H1 (cell line): ENCODE results near the gene WDFY4. TPM values are rescaled to one million over a fixed set of nuclear protein-coding genes. Genes with fewer than 3 reads are reported as not detected.

ENCODE experiments used
- CTCF ChIA-PET: fragments of 300-600 bp; sonication (Branson Sonifier 250); formaldehyde crosslinking; loops from one replicate; lab custom pipeline; 2021; ENCODE audit not compliant: partially characterized antibody; lab: Charles Lee
- POLR2A ChIA-PET: fragments of 300-600 bp; sonication (Branson Sonifier 250); formaldehyde crosslinking; loops from one replicate; lab custom pipeline; 2021; ENCODE audit warnings: inconsistent platforms; ENCODE audit not compliant: partially characterized antibody; lab: Charles Lee
- DNase-seq, 2 experiments: peaks; one replicate each; pipeline versions ENCODE4 v3.0.0 to v3.0.0-alpha.2; 2010 to 2022; ENCODE audit warnings: low spot score in 2 of 2, low read depth in 1 of 2, mixed read lengths in 1 of 2
- FAIRE-seq: peaks from 2 replicates; lab custom pipeline; 2011; peaks lifted over from hg19 to GRCh38; lab: Jason Lieb, UNC
- H2AFZ ChIP-seq: 2 replicates; pipeline ENCODE4 v1.8.1; 2012; ENCODE audit warnings: low read length, inconsistent platforms
- H2AK5ac ChIP-seq: 2 replicates; pipeline ENCODE4 v1.6.1; 2013; ENCODE audit warnings: low read depth, low read length
- H2BK120ac ChIP-seq: replicated peaks from 2 replicates; pipeline ENCODE3; 2013; ENCODE audit warnings: low read depth, low read length, inconsistent platforms
- H2BK12ac ChIP-seq: 2 replicates; pipeline ENCODE4 v1.6.1; 2013; ENCODE audit warnings: low read depth, low read length
- H2BK15ac ChIP-seq: 2 replicates; pipeline ENCODE4 v1.6.1; 2013; ENCODE audit warnings: low read length
- H2BK20ac ChIP-seq: 2 replicates; pipeline ENCODE4 v1.6.1; 2013; ENCODE audit warnings: low read length
- H2BK5ac ChIP-seq: 2 replicates; pipeline ENCODE4 v1.6.1; 2013; ENCODE audit warnings: low read depth, low read length
- H3K14ac ChIP-seq: 2 replicates; pipeline ENCODE4 v1.6.1; 2013; ENCODE audit warnings: inconsistent platforms; ENCODE audit not compliant: insufficient read length
- H3K18ac ChIP-seq: 2 replicates; pipeline ENCODE4 v1.6.1; 2013; ENCODE audit warnings: low read length; ENCODE audit errors: extremely low read depth
- H3K23ac ChIP-seq: 2 replicates; pipeline ENCODE4 v1.6.1; 2013; ENCODE audit warnings: inconsistent platforms; ENCODE audit not compliant: insufficient read length
- H3K23me2 ChIP-seq: 2 replicates; pipeline ENCODE4 v1.6.1; 2013; ENCODE audit warnings: low read depth, low read length
- H3K27ac ChIP-seq: 2 replicates; pipeline ENCODE4 v1.6.1; 2011; ENCODE audit warnings: low read depth, low read length, inconsistent platforms
- H3K27me3 ChIP-seq, 4 experiments: replicated peaks in 1 of 4; 1 replicate in 1 of 4; 2 replicates in 3 of 4; pipeline versions ENCODE4 v1.6.1 to v1.8.1; 2011 to 2013; ENCODE audit warnings: low read length in 3 of 4, mild to moderate bottlenecking in 3 of 4, inconsistent platforms in 2 of 4, mixed read lengths in 2 of 4, moderate library complexity in 1 of 4; ENCODE audit not compliant: control insufficient read depth in 3 of 4, insufficient read depth in 3 of 4; ENCODE audit errors: extremely low read depth in 1 of 4
- H3K36me3 ChIP-seq, 4 experiments: 2 replicates each; pipeline versions ENCODE4 v1.6.1 to v1.8.1; 2011 to 2013; ENCODE audit warnings: mild to moderate bottlenecking in 4 of 4, low read length in 3 of 4, moderate library complexity in 2 of 4, control low read depth in 1 of 4, inconsistent platforms in 1 of 4; ENCODE audit not compliant: insufficient read depth in 4 of 4, control insufficient read depth in 2 of 4
- H3K4ac ChIP-seq: replicated peaks from 2 replicates; pipeline ENCODE3; 2013; ENCODE audit warnings: low read length, low read depth, mixed read lengths, inconsistent platforms; ENCODE audit not compliant: insufficient read length
- H3K4me1 ChIP-seq, 4 experiments: replicated peaks in 1 of 4; 1 replicate in 1 of 4; 2 replicates in 3 of 4; pipeline versions ENCODE4 v1.6.1 to v1.8.1; 2011 to 2013; ENCODE audit warnings: low read length in 3 of 4, inconsistent platforms in 2 of 4, mixed read lengths in 1 of 4; ENCODE audit not compliant: insufficient read depth in 4 of 4, control insufficient read depth in 3 of 4
- H3K4me2 ChIP-seq, 2 experiments: 2 replicates each; pipeline versions ENCODE4 v1.6.1 to v1.8.1; 2011 to 2013; ENCODE audit warnings: low read depth in 2 of 2, low read length in 2 of 2, control low read depth in 1 of 2, inconsistent platforms in 1 of 2, mild to moderate bottlenecking in 1 of 2; ENCODE audit not compliant: insufficient read depth in 1 of 2
- H3K4me3 ChIP-seq, 4 experiments: fragments of 200-600, 300-600 bp in 1 of 4; sonication (generic), shearing (Covaris generic), sonication (Bioruptor Twin) in 1 of 4; 2 replicates each; pipeline versions ENCODE4 v1.5.1 to v1.8.1; 2011 to 2016; ENCODE audit warnings: low read length in 4 of 4, low read depth in 3 of 4, control low read depth in 2 of 4, inconsistent platforms in 2 of 4, mild to moderate bottlenecking in 2 of 4, mixed read lengths in 1 of 4, moderate library complexity in 1 of 4; ENCODE audit not compliant: insufficient read depth in 2 of 4; ENCODE audit errors: extremely low read depth in 1 of 4
- H3K56ac ChIP-seq: replicated peaks from 2 replicates; pipeline ENCODE3; 2013; ENCODE audit warnings: low read depth, mild to moderate bottlenecking, mixed read lengths, low read length, inconsistent platforms; ENCODE audit not compliant: insufficient read length
- H3K79me1 ChIP-seq: 2 replicates; pipeline ENCODE4 v1.6.1; 2013; ENCODE audit warnings: low read depth, low read length, control low read depth
- H3K79me2 ChIP-seq, 2 experiments: 2 replicates each; pipeline versions ENCODE4 v1.6.1 to v1.8.1; 2012 to 2013; ENCODE audit warnings: low read length in 2 of 2, mild to moderate bottlenecking in 2 of 2, inconsistent platforms in 1 of 2; ENCODE audit not compliant: insufficient read depth in 2 of 2, control insufficient read depth in 1 of 2
- H3K9ac ChIP-seq, 4 experiments: replicated peaks in 1 of 4; 1 replicate in 1 of 4; 2 replicates in 3 of 4; pipeline versions ENCODE4 v1.6.1 to v1.8.1; 2011 to 2013; ENCODE audit warnings: low read depth in 3 of 4, low read length in 3 of 4, control low read depth in 2 of 4, mild to moderate bottlenecking in 2 of 4, moderate library complexity in 2 of 4, inconsistent platforms in 1 of 4; ENCODE audit errors: extremely low read depth in 1 of 4
- H3K9me3 ChIP-seq, 2 experiments: 2 replicates each; pipeline versions ENCODE4 v1.6.1 to v1.8.1; 2012 to 2013; ENCODE audit warnings: mild to moderate bottlenecking in 2 of 2, moderate library complexity in 2 of 2, control low read depth in 1 of 2, inconsistent platforms in 1 of 2, low read depth in 1 of 2, low read length in 1 of 2, mixed read lengths in 1 of 2; ENCODE audit not compliant: insufficient read depth in 2 of 2
- H4K20me1 ChIP-seq, 2 experiments: replicated peaks in 1 of 2; 2 replicates each; pipeline versions ENCODE3 to v1.8.1; 2011 to 2013; ENCODE audit warnings: inconsistent platforms in 2 of 2, low read length in 2 of 2, mild to moderate bottlenecking in 1 of 2; ENCODE audit not compliant: insufficient read depth in 2 of 2, control insufficient read depth in 1 of 2
- H4K5ac ChIP-seq: 2 replicates; pipeline ENCODE4 v1.6.1; 2013; ENCODE audit warnings: low read length, low read depth, mixed read lengths, inconsistent platforms; ENCODE audit not compliant: insufficient read length
- H4K8ac ChIP-seq: 2 replicates; pipeline ENCODE4 v1.8.0; 2013; ENCODE audit warnings: mild to moderate bottlenecking, moderate library complexity, low read length, inconsistent platforms; ENCODE audit not compliant: insufficient read depth; ENCODE audit errors: extremely low read depth
- H4K91ac ChIP-seq: replicated peaks from 2 replicates; pipeline ENCODE3; 2013; ENCODE audit warnings: low read length, mixed read lengths, inconsistent platforms; ENCODE audit not compliant: insufficient read length
- BRCA1 ChIP-seq: IDR thresholded peaks from 2 replicates; pipeline ENCODE4 v1.6.1; 2012; ENCODE audit warnings: low read depth, low read length, improper control_type of control experiment
- CHD2 ChIP-seq: IDR thresholded peaks from 2 replicates; pipeline ENCODE4 v1.6.1; 2012; ENCODE audit warnings: low read length, improper control_type of control experiment
- CTBP2 ChIP-seq: IDR thresholded peaks from 2 replicates; pipeline ENCODE4 v1.7.0; 2011; ENCODE audit warnings: borderline replicate concordance, mild to moderate bottlenecking, moderate library complexity, mixed read lengths, low read length; ENCODE audit not compliant: insufficient read depth, insufficient read length
- EZH2 ChIP-seq: fragments of 200-600 bp; sonication (generic); IDR thresholded peaks from 2 replicates; pipeline ENCODE4 v1.7.1; 2012; ENCODE audit warnings: low read depth, mild to moderate bottlenecking, moderate library complexity, low read length, inconsistent platforms; ENCODE audit not compliant: severe bottlenecking
- GABPA ChIP-seq: IDR thresholded peaks from 2 replicates; pipeline ENCODE4 v1.6.1; 2011; ENCODE audit warnings: mild to moderate bottlenecking, low read length, moderate library complexity, borderline replicate concordance; ENCODE audit not compliant: insufficient read depth
- JUN ChIP-seq: IDR thresholded peaks from 2 replicates; pipeline ENCODE4 v1.6.1; 2011; ENCODE audit warnings: low read depth, mild to moderate bottlenecking, improper control_type of control experiment, low read length
- JUND ChIP-seq: IDR thresholded peaks from 2 replicates; pipeline ENCODE4 v1.6.1; 2011; ENCODE audit warnings: mild to moderate bottlenecking, improper control_type of control experiment, low read length
- KDM4A ChIP-seq: IDR thresholded peaks from one replicate; pipeline ENCODE4 v1.7.1; 2012; ENCODE audit warnings: low read depth, mild to moderate bottlenecking, moderate library complexity, low read length, inconsistent platforms; ENCODE audit not compliant: severe bottlenecking
- MAFK ChIP-seq: IDR thresholded peaks from 2 replicates; pipeline ENCODE4 v1.6.1; 2012; ENCODE audit warnings: low read depth, mild to moderate bottlenecking, improper control_type of control experiment, low read length
- POLR2AphosphoS5 ChIP-seq: IDR thresholded peaks from 2 replicates; pipeline ENCODE4 v1.6.1; 2011; ENCODE audit warnings: low read depth, low read length
- RAD21 ChIP-seq, 2 experiments: IDR thresholded peaks in 1 of 2; conservative IDR thresholded peaks in 1 of 2; 2 replicates each; pipeline ENCODE4 v1.6.1; 2011; ENCODE audit warnings: low read depth in 2 of 2, low read length in 2 of 2, improper control_type of control experiment in 1 of 2, inconsistent platforms in 1 of 2, mild to moderate bottlenecking in 1 of 2, moderate library complexity in 1 of 2
- RBBP5 ChIP-seq: IDR thresholded peaks from 2 replicates; pipeline ENCODE4 v1.7.1; 2012; ENCODE audit warnings: low read depth, mild to moderate bottlenecking, inconsistent platforms, low read length, moderate library complexity, borderline replicate concordance
- RXRA ChIP-seq: IDR thresholded peaks from 2 replicates; pipeline ENCODE4 v1.6.1; 2011; ENCODE audit warnings: low read depth, mild to moderate bottlenecking, low read length, moderate library complexity; ENCODE audit not compliant: insufficient read depth
- SAP30 ChIP-seq: fragments of 300-600 bp; sonication (generic); IDR thresholded peaks from 2 replicates; pipeline ENCODE4 v1.7.1; 2012; ENCODE audit warnings: low read length, moderate library complexity, mild to moderate bottlenecking, inconsistent platforms; ENCODE audit not compliant: insufficient read depth, insufficient replicate concordance
- WGBS, 2 experiments: shearing (Covaris generic) in 1 of 2; methylation state at CpG; one replicate each; pipeline versions ENCODE4 v1.1.6 to v1.1.7; 2013 to 2015; ENCODE audit warnings: low lambda C conversion rate in 2 of 2, mixed read lengths in 2 of 2, inconsistent platforms in 1 of 2, low coverage in 1 of 2, missing lambda C conversion rate in 1 of 2; ENCODE audit not compliant: insufficient replicate concordance in 2 of 2, insufficient coverage in 1 of 2, insufficient read length in 1 of 2; ENCODE audit errors: extremely low coverage in 1 of 2, missing lambda C conversion rate in 1 of 2; 5-methylcytosine and 5-hydroxymethylcytosine counted together
- polyA plus RNA-seq, 7 experiments: library from polyadenylated mRNA; depleted of rRNA in 3 of 7; stranded (reverse) in 5 of 7; unstranded in 2 of 7; fragments of >200 nt in 5 of 7; fragments of 200-250 nt in 2 of 7; gene quantifications; 1 replicate in 5 of 7; 2 replicates in 1 of 7; 4 replicates in 1 of 7; pipeline versions ENCODE4 v1.2.1 to v1.2.3, GENCODE V29; 2011 to 2013; ENCODE audit warnings: missing spikeins in 2 of 7, mixed read lengths in 2 of 7
- total RNA-seq: library from RNA; stranded (reverse); fragmentation: NEBNext Ultra II Directional; extraction: Animal tissue kit (Norgen Biotek cat#: 25700); gene quantifications from 2 replicates; pipeline ENCODE4 v1.2.1, GENCODE V29; 2021

The WDFY4 gene
- total and polyA plus RNA-seq, 2 of the 8 experiments (the other 6 are each of a cell fraction or from before 2014, with no cell fraction given), result not detected

- H4K91ac ChIP-seq, result no peak overlapping the region
- H3K23me2 ChIP-seq, result no peaks in the 10 kb centered on the region
- no peak overlapping the region; a peak in 1 of 7 replicates for H3K9ac ChIP-seq
- no peaks in the 10 kb centered on the region for H3K79me1 ChIP-seq
- no peak overlapping the region for H2BK12ac ChIP-seq
- H2BK5ac ChIP-seq, result no peak overlapping the region
- H3K4ac ChIP-seq, result no peak overlapping the region
- H3K27ac ChIP-seq, result no peak overlapping the region
- no peak overlapping the region for H3K4me2 ChIP-seq
- no peak overlapping the region for H3K14ac ChIP-seq
- ChIA-PET POLR2A (no interaction called here), CTCF (interaction anchor here (0.7 to 1.1 kb wide), 3 partner anchors 16 to 453 kb away, joined by 3 to 4 read pairs (median 3); no protein-coding TSS in a partner anchor)
- H2BK120ac ChIP-seq, result no peak overlapping the region
- no peaks in the 10 kb centered on the region; a peak in 1 of 7 replicates for H3K27me3 ChIP-seq
- no peak overlapping the region for H2BK15ac ChIP-seq
- H3K18ac ChIP-seq, result no peak overlapping the region
- H4K8ac ChIP-seq, result no peak overlapping the region
- FAIRE-seq, result no peak
- H4K5ac ChIP-seq, result no peak overlapping the region
- H3K36me3 ChIP-seq, result no peaks in the 10 kb centered on the region
- H2AK5ac ChIP-seq, result no peak overlapping the region
- no peaks in the 10 kb centered on the region for H3K9me3 ChIP-seq
- 95% methylated on average over 5 of the region's 5 CpGs; no CpG with 5 or more reads in 1 of the 2 experiments for WGBS, 2 experiments
- no peak overlapping the region for H3K56ac ChIP-seq
- no peak overlapping the region for H2AFZ ChIP-seq
- H3K79me2 ChIP-seq, result no peaks in the 10 kb centered on the region
- H2BK20ac ChIP-seq, result no peak overlapping the region
- DNase-seq, result no peak
- no peak overlapping the region for H3K4me3 ChIP-seq
- H3K4me1 ChIP-seq, result peaks cover 0 to 5% (median 0%) of the 10 kb centered on the region in 4 experiments; a peak in 2 of 7 replicates
- H4K20me1 ChIP-seq, result no peaks in the 10 kb centered on the region
- H3K23ac ChIP-seq, result no peak overlapping the region
- TF ChIP-seq CHD2 (no peak), GABPA (no peak), SAP30 (no peak), MAFK (no peak), POLR2AphosphoS5 (no peak), JUND (no peak), KDM4A (no peak), BRCA1 (no peak), JUN (no peak), RAD21 (IDR thresholded peaks at IDR 0.05 in 1 of 2, conservative IDR thresholded peaks at IDR 0.05 in 1 of 2; ENCODE audit: low read depth in 2 of 2, low read length in 2 of 2) (no peak), CTBP2 (no peak), RXRA (no peak), RBBP5 (no peak), EZH2 (no peak)
Observed at GRCh38 chr10:48697091-48697490, 12.4 kb downstream of the WDFY4 start.
